PFSK-1 (cell line): ENCODE measurements around the gene RGPD6.
"Not testable (repeated sequence)": the region's sequence is repeated elsewhere in the genome, so short reads cannot be mapped to it uniquely, and the experiment has no call there.

Experiments
- FOXP2 ChIP-seq: optimal IDR thresholded peaks from 2 replicates; pipeline ENCODE3; 2011; ENCODE audit warnings: borderline replicate concordance, control low read depth, inconsistent platforms; ENCODE audit not compliant: insufficient read depth; ENCODE audit errors: extremely low read length, extremely low read depth
- REST ChIP-seq, 2 experiments: IDR thresholded peaks; 2 replicates each; pipeline versions ENCODE4 v1.6.1 to v1.8.0; 2011 to 2012; ENCODE audit warnings: low read depth in 2 of 2, low read length in 2 of 2, control low read depth in 1 of 2, inconsistent platforms in 1 of 2, mild to moderate bottlenecking in 1 of 2, moderate library complexity in 1 of 2; ENCODE audit not compliant: insufficient read depth in 1 of 2
- TAF1 ChIP-seq: IDR thresholded peaks from 2 replicates; pipeline ENCODE4 v1.6.1; 2012; ENCODE audit warnings: low read length, control low read depth, borderline replicate concordance; ENCODE audit not compliant: insufficient read depth

DNA sequence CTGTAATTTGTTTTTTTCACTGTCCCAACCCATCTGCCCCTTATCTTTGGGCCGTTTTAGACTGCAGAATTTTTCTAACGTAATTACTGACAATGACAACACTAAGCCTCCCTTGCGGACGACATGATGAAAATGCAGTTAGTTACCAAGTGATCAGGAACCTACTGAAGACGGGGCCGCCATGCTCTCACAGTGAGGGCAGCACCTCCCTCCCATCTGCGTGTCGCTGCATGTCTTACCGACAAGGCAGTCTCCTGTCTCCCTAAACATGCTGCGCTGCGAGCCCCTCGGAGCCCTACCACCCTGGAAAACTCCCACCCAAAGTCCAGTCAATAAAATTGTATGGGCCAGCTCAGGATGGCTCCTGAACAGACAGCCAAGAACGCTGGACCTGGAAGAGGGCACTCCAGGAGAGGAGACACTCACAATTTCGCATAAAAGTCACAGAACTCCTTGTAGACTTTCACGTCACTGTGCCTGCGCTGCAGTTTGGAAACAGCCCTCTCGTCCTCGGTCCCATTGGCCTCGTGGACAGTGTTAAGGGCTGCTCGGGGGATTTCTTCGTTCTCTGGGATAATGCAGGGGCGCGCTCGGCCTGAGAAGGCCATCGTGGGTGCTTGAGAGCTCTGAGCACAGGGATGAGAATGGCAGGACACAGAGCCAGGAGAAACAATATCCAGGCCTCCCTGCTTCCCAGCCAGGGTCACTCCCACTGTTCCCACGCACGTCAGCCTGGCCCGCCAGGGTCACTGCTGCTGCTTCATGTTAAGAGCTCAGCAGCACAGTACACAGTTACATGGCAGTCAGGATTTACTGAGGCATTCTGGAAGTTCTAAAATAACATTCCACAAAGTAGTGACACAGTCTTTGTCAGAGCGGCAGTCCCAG is 104.6 kb downstream of the RGPD6 start, which contains the start of gene LIMS4:
- not testable (repeated sequence) for TF ChIP-seq REST (IDR thresholded peaks at IDR 0.05; ENCODE audit: insufficient read depth in 1 of 2, low read depth in 2 of 2, low read length in 2 of 2); TAF1; FOXP2
